ENCODE data around the gene CACNG7.

GRCh38 chr19:53878776-53879139 lies 30.3 kb upstream of the CACNG7 start:
- TF ChIP-seq CTCF (IDR thresholded peaks at IDR 0.05; ENCODE audit: poor library complexity, severe bottlenecking), result no peak
- TF ChIP-seq TAF1 (IDR thresholded peaks at IDR 0.05; ENCODE audit: low read depth), result no peak
